A204.1 (cell line): ENCODE results near the gene PADI3.
"Not testable (repeated sequence)": the region's sequence is repeated elsewhere in the genome, so short reads cannot be mapped to it uniquely, and the experiment has no call there.

Source experiments
- FAIRE-seq: peaks from 2 replicates; lab custom pipeline; 2012; peaks lifted over from hg19 to GRCh38; lab: Jason Lieb, UNC

Gene PADI3

DNA sequence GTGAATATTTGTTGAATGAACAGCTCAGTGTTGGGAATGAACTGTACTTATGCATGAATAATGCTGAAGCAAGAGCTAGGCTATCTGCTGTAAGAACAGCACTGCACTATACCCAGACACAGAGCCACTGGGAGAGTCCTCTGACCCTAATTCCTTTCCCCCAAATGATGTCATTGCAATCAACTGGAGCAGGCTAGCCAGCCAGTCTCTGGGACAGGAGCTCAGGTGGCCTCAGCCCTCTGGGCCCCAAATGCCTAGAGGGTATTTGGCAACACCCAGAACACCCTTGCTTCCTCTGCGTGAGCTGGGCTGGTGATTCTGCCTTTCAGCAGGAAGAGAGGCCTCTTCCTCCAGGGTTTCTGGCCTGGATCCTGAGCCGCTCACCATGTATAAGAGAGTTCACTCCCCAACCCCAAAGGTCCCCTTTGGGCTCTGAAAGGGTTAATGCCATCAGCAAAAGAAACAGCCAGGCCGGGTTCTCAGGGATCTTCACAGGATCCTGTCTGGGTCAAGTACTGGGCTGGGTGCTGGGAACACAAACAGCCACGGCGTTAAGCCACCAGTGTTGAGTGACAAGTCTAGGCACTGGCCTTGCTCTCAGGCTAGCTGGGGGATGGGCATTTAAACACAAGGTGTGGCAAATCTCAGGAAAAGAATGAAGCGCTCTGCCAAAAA is 55.4 kb downstream of the PADI3 start:
- no peak for FAIRE-seq

DNA sequence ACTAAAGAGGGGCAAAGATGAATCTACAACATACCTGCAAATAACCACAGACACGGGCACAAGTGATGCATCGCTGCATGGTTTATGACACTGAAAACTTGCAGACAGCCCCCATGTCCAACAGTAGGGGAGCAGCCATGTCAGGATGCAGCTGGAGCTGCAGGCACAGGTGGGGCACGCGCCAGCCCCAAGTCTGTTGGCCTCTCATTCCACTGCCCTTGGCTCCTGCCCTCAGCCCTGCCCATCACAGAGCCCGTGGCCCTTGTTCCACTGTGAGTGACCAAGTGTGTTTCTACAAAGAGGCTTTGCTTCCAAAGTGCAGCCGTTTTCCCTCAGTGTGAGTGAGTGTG is 55.9 kb downstream of the PADI3 start:
- no peak for FAIRE-seq

DNA sequence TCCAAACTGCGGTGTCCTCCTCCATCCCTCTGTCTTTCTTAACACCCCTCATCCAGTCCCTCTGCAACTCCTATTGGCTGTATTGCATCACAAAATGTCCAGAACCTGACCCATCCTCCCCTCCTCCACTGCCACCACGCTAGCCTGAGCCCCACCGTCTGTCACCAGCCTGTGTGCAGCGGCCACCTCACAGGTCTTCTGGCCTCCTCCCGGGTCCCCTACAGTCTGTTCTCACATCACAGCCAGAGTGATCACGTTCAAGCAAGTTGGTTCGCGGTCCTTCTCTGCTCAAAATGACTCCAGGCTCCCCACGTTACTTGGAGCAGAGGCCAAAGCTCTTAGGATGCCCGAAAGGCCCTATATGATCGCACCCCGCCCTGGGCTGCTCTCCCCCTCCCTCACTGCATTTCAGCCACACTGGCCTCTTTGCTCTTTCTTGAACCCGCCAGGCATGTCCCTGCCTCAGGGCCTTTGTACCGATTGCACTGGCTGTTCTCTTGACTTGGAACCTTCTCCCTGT is 56.7 kb downstream of the PADI3 start:
- FAIRE-seq, result no peak

- no peak for FAIRE-seq
Measured at GRCh38 chr1:17306407-17306806, 57.5 kb downstream of the PADI3 start.

DNA sequence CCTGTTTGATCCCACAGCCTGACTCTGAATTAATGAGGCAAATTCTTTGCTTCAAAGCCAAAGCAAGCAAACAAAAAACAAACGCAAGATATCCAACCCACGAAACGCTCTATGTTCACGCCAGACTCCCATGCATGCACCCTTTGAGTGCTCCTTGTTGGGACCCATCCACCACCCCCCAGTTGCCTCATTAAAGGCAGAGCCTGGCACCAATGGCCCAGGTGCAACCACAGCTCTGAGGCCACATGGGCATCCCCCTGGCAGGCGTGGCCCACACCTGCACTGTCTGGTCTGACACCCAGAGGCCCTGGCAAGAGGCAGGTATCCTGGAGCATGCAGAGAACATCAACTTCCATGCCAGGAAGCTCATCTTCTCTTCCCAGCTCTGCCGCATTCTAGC is 58.0 kb downstream of the PADI3 start:
- no peak for FAIRE-seq

DNA sequence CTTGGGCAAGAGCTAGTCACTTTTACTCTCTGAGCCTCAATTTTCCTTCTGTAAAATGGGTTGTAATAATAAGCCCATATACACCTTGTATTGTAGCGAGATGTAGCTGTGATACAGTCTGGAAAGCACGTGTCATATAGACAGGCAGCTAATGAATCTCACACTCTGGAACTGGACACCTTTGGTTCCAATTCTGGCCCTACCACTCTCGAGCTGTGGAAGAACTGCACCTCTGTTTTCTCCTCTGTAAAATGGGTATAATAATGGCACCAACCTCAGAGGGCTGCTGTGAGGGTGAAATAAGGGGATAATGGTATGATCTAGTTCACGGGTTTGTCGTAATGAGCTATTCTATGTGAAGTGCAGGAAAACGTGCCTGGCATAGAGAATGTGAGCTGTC is 58.4 kb downstream of the PADI3 start:
- no peak for FAIRE-seq

DNA sequence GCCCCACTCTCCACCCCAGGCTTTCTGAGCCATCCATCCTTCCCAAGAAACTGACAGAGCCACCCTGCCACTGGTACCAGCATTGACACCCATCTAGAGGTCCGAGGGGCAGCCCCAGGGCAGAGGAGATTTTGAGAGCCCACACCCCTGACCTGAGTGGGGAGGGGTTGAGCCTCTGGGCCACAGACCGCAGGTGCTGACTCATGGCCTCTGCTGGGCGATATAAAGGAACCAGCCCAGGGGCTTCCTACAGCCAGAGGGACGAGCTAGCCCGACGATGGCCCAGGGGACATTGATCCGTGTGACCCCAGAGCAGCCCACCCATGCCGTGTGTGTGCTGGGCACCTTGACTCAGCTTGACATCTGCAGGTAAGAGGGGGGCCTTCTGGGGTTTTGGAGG is 59.0 kb downstream of the PADI3 start, which contains the start of gene PADI4:
Gene PADI4 (plus strand): TSS at position 252 of the 400 bp plus-strand sequence. CDS start 26 bp downstream, at position 278.
- FAIRE-seq, result no peak

DNA sequence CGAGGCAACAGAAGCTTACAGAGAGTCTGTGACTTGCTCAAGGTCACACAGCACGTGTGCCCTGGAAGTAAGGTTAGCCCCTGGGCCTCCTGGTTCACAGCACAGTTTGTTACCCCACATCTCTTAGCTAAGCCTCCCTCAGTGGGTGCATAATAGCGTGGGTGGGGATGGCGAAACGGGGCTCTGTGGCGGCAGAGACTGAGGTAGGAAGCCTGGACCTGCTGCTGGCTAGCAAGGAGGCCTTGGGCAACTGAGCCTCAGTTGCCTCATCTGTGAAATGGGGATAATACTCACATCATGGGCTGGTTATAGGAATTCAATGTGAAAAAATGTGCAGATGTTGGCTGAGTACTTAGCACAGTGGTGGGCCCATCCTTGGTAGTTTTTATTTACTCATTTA is 59.7 kb downstream of the PADI3 start:
- FAIRE-seq, result no peak

GRCh38 chr1:17309426-17310067 is 60.6 kb downstream of the PADI3 start:
- FAIRE-seq, result no peak

DNA sequence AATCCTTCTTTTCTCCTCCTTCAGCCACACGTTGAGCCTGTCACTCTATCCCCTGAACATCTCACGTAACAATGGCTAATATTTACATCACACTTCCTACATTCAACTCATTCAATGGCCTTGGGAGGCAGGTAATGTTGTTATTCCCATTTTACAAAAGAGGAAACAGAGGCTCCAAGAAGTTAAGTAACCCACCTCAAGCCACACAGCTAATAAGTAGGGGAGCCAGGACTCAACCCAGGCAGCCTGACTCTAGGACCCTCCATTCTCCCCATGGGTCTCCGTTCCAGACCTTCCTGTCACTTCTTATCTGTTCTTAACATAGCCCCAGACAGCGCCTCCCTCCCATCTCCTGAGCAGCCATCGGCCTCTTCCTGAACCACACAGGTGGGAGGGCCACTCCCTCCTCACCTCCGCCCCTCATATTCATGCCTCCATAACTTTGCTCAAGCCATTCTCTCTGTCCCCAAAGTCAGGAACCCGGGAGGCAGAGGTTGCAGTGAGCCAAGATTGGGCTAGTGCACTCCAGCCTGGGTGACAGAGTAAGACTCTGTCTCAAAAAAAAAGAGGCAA is 61.3 kb downstream of the PADI3 start:
- no peak for FAIRE-seq

- no peak for FAIRE-seq
Measured at GRCh38 chr1:17313530-17314309, 64.8 kb downstream of the PADI3 start.

DNA sequence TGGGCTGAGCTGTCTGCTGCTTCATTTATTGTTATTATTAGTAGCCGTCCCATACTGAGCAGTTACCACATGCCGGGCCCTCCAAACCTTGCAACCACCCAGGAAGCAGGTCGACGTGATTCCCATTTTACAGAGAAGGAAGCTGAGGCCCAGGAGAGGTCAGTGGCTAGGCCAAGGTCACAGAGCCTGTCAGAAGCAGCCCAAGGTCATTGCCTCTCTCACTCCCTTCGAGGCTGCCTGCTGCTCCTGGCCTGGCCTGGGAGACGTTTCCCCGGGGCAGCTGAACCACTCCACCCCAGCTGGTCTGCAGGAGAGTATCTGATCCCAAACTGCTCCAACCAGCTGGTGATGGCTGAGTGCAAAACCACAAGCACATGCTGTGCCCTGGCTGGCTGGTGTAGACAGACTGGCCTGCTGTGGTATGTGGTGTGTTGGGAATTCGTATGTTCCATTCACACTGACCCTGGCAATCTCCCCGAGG is 65.6 kb downstream of the PADI3 start:
- no peak for FAIRE-seq

GRCh38 chr1:17315542-17316130 is 66.7 kb downstream of the PADI3 start:
- no peak for FAIRE-seq

DNA sequence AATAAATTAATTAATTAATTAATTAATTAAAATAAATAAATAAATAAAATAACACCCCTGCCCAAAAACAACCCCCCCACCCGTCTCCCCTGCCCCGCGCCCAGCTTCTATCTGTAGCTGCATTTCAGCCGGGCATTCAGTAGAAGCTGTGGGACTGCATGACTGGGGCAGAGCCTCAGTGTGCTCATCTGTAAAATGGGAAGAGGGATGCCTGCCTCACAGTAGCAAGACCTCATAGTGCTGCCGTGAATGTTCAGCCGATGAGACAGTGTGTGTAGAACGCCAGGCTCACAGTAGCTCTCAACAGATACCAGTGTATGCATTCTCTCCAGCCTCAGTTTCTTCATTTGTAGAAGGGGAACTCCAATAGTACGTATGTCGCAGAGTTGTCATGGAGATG is 67.8 kb downstream of the PADI3 start:
- no peak for FAIRE-seq

- FAIRE-seq, result no peak
Measured at GRCh38 chr1:17318262-17318661, 69.4 kb downstream of the PADI3 start.

GRCh38 chr1:17319561-17320350 is 70.9 kb downstream of the PADI3 start:
- no peak for FAIRE-seq

DNA sequence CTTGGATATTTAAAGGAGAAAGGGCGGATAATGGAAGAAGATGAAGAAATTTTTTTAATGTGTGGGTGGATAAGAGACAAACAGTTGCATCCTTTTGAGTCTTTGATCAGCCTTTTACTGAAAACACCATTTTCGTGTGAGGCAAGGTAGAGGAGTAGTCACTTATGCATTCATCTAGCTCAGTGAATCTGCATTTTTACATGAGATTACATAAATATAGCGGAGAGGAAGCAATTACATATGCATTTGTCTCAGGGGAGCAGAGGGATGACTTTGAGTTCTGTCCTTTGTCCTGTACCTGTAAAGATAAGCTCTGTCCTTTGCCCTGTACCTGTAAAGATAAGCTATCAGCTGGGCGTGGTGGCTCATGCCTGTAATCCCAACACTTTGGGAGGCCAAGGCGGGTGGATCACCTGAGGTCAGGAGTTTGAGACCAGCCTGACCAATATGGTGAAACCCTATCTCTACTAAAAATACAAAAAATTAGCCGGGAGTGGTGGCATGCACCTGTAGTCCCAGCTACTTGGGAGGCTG is 73.0 kb downstream of the PADI3 start:
- FAIRE-seq, result not testable (repeated sequence)

GRCh38 chr1:17328855-17329254 is 80.0 kb downstream of the PADI3 start:
- peak; percentile 91 for FAIRE-seq

GRCh38 chr1:17329610-17330009 is 80.7 kb downstream of the PADI3 start:
- FAIRE-seq, result no peak

- FAIRE-seq, result no peak
Measured at GRCh38 chr1:17330856-17331255, 82.0 kb downstream of the PADI3 start.

- no peak for FAIRE-seq
Measured at GRCh38 chr1:17333081-17333480, 84.2 kb downstream of the PADI3 start.
